ENCODE results near the gene SNX30.

SNX30 gene

DNA sequence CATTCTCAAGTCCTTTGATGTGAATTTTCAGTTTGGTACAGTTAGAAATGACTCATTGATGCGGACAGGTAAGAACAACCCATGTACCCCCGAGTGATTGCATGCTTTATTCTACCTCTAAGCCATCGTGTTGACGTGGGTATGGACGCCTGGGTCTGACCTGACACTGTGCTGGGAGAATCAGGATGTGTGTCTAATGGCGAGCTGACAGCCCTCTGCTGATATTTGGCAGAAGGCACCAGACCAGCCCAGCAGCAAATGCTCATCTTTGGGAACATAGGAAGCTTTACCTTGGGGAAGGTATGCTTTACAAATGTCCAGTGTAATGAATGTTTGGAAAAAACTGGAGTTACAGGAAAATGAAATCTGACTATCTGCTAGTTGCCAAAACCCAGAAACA lies 120.0 kb downstream of the SNX30 start:
- no peak for DNase-seq (ENCODE audit: low spot score in 2 of 2)
- H3K36me3 Mint-ChIP-seq (ENCODE audit: insufficient read depth), result peaks cover 22% of the 10 kb centered on the region
- no peaks in the 10 kb centered on the region for H3K9me3 Mint-ChIP-seq
- no peak overlapping the region for H3K4me3 Mint-ChIP-seq
- H3K4me1 Mint-ChIP-seq, result peaks cover 5% of the 10 kb centered on the region
- no peak overlapping the region for H3K27ac Mint-ChIP-seq (ENCODE audit: low read depth)
- no peak for ATAC-seq (replicated peaks; ENCODE audit: extremely low read depth, poor library complexity, severe bottlenecking)
- no peaks in the 10 kb centered on the region for H3K27me3 Mint-ChIP-seq

DNA sequence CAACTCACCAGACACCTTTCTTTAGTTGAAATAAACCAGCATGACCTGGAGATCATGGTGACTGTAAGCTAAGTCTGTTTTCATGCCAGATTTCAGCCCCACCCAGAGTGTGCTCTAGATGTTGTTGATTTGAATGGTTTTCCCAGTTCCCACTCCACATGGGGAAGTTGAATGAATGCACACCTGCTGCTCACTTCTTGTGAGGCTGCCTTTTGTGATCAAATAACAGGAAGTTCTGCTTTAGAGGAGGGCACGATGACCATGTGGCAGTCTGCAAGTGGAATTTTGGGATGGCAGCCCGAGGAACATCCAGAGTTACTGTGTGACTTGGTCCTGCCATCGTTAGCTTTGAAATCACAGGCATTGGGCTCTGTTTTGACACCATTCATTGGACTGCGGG lies 121.5 kb downstream of the SNX30 start:
- Mint-ChIP-seq H3K4me1 (peaks cover 5% of the 10 kb centered on the region), H3K27ac (ENCODE audit: low read depth) (no peak overlapping the region), H3K4me3 (no peak overlapping the region), H3K27me3 (no peaks in the 10 kb centered on the region), H3K9me3 (no peaks in the 10 kb centered on the region), H3K36me3 (ENCODE audit: insufficient read depth) (peaks cover 20% of the 10 kb centered on the region)
- DNase-seq (ENCODE audit: low spot score in 2 of 2), result no peak
- no peak for ATAC-seq (replicated peaks; ENCODE audit: extremely low read depth, poor library complexity, severe bottlenecking)

DNA sequence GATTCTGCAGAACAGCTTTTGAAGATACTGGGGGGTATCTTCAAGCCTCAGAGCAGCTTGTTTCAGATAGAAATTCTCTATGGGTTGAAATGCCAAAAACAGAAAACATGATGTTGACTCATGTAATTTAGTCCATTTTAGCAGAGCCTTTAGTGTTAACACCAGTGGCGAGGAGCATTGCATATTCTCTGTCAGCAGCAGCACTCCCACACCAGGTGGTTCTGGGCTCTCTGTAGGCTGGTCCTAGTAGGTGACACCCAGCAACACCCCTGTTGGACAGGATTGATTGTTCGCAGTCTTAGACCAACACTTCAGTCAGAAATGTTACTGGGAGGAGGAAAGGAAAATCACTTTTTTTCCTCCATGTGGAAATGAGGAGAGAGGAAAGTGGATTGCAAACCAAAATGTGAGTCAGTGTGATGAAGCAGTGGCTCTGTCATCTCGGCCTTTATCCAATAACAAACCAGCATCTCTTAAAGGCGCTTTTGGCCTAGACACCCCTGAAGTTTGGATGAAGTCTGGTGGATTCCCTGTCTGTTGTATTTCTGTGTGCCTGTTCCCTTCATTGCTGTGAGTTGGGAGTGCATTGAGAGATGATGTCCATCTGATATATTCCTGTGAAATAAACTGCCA lies 123.3 kb downstream of the SNX30 start:
- Mint-ChIP-seq H3K27me3 (no peaks in the 10 kb centered on the region), H3K4me3 (no peak overlapping the region), H3K4me1 (peaks cover 5% of the 10 kb centered on the region), H3K36me3 (ENCODE audit: insufficient read depth) (peaks cover 22% of the 10 kb centered on the region), H3K9me3 (no peaks in the 10 kb centered on the region), H3K27ac (ENCODE audit: low read depth) (no peak overlapping the region)
- ATAC-seq (replicated peaks; ENCODE audit: extremely low read depth, poor library complexity, severe bottlenecking) (no peak), DNase-seq (ENCODE audit: low spot score in 2 of 2) (no peak)

DNA sequence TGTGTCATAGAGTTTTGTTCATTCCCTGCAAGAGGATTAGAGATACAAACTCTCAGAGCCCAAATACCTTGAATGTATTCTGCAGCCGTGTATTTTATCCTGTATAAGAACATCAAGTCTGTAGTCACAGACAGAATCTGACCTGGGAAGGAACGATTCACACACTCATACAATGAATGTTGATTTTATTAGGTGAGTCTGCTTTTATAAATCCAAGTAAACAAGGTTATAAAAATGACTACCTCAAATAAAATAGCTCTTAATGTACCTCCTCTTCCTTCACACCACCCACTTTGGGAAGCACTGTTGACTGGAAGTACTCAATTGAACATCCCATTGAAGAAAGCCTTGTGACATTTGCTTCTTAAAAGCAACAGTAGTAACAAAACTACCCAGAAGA lies 128.2 kb downstream of the SNX30 start:
- ATAC-seq (replicated peaks; ENCODE audit: extremely low read depth, poor library complexity, severe bottlenecking), result no peak
- H3K36me3 Mint-ChIP-seq (ENCODE audit: insufficient read depth), result peaks cover 12% of the 10 kb centered on the region
- no peaks in the 10 kb centered on the region for H3K27me3 Mint-ChIP-seq
- H3K9me3 Mint-ChIP-seq, result no peaks in the 10 kb centered on the region
- H3K27ac Mint-ChIP-seq (ENCODE audit: low read depth), result no peak overlapping the region
- no peaks in the 10 kb centered on the region for H3K4me1 Mint-ChIP-seq
- H3K4me3 Mint-ChIP-seq, result no peak overlapping the region
- no peak for DNase-seq (ENCODE audit: low spot score in 2 of 2)

DNA sequence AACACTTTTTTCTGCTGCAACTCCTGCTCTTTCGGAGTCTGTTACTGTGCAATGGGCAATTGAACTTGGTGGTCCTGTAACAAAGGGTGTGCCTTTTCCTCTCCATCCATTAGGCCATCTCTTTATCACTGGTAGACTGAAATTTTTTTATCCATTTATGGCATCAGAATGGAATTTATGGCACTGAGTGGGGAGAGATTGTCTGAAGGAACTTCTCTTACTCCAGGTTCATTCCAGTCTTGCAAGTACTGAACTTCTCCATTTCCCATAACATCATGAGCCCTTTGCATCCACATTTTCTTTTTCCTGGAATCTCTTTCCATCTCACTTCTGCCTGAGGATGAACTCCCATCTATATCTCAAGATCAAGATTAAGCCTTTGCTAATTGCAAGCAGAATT lies 130.1 kb downstream of the SNX30 start:
- no peak for ATAC-seq (replicated peaks; ENCODE audit: extremely low read depth, poor library complexity, severe bottlenecking)
- Mint-ChIP-seq H3K36me3 (ENCODE audit: insufficient read depth) (peaks cover 8% of the 10 kb centered on the region), H3K4me1 (no peaks in the 10 kb centered on the region), H3K27me3 (no peaks in the 10 kb centered on the region), H3K27ac (ENCODE audit: low read depth) (no peak overlapping the region), H3K4me3 (no peak overlapping the region), H3K9me3 (no peaks in the 10 kb centered on the region)
- DNase-seq (ENCODE audit: low spot score in 2 of 2), result no peak

DNA sequence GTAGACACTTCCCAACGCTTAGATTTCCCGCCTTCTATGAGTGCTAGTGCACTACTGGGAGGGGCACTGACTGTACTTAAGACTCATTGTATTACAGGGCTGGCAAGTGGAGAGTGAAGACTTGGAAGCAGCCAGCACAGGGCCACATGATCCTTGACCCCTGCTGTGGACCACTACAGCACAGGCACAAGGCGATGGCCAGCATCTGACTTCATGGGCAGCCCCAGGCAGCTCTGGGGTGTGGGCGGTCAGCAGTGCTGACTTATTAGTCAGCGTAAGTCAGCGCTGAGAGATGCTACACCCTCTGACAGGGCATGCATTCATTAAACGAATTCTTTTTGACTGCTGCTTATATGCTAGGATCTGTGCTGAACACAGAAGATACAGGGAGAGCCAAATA lies 130.8 kb downstream of the SNX30 start:
- ATAC-seq (replicated peaks; ENCODE audit: extremely low read depth, poor library complexity, severe bottlenecking) (no peak), DNase-seq (ENCODE audit: low spot score in 2 of 2) (no peak)
- peaks cover 8% of the 10 kb centered on the region for H3K36me3 Mint-ChIP-seq (ENCODE audit: insufficient read depth)
- no peaks in the 10 kb centered on the region for H3K4me1 Mint-ChIP-seq
- H3K27ac Mint-ChIP-seq (ENCODE audit: low read depth), result no peak overlapping the region
- no peak overlapping the region for H3K4me3 Mint-ChIP-seq
- H3K9me3 Mint-ChIP-seq, result no peaks in the 10 kb centered on the region
- no peaks in the 10 kb centered on the region for H3K27me3 Mint-ChIP-seq

DNA sequence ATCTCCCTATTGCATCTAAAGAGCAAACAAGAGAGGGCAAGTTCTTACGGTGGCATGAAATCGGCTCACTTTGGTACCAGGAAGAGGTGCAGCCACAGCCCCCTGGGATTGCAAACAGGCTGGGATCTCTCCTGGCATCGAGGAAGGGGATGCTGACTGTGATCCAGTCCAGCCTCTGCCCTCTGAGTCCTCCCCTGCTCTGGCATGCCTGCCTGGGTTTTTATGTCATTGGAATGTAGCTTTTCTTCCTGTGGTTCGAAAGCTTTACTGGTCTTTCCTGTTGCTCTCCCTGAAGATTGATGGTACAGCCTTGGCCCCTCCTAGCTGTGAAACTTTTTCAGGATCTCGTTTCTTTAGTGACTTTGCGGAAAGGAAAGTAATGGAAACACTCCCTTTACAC lies 133.5 kb downstream of the SNX30 start:
- H3K36me3 Mint-ChIP-seq (ENCODE audit: insufficient read depth), result peaks cover 4% of the 10 kb centered on the region
- no peaks in the 10 kb centered on the region for H3K9me3 Mint-ChIP-seq
- no peaks in the 10 kb centered on the region for H3K4me1 Mint-ChIP-seq
- no peak for DNase-seq (ENCODE audit: low spot score in 2 of 2)
- H3K4me3 Mint-ChIP-seq, result no peak overlapping the region
- no peak overlapping the region for H3K27ac Mint-ChIP-seq (ENCODE audit: low read depth)
- H3K27me3 Mint-ChIP-seq, result peaks cover under 1% of the 10 kb centered on the region
- ATAC-seq (replicated peaks; ENCODE audit: extremely low read depth, poor library complexity, severe bottlenecking), result no peak

DNA sequence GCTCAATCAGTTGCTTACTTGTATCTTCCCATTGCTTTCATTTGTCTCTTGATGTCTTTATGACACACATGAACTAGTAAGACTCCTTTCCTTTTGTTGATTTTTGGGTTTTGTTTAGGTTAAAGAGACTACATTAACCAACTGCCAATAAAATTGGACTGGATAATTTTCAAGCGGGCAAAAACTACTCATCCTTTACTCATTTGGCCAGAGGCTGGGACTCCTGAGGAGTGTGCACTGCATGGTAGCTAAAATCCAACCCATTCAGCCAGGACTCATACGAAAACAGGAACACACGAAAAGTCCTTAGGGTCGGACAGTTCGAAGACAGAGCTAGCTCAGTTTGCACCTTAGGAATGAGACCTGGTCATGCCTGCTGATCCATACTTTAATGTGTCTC lies 134.2 kb downstream of the SNX30 start:
- no peak overlapping the region for H3K4me3 Mint-ChIP-seq
- no peak overlapping the region for H3K27ac Mint-ChIP-seq (ENCODE audit: low read depth)
- H3K36me3 Mint-ChIP-seq (ENCODE audit: insufficient read depth), result peaks cover 4% of the 10 kb centered on the region
- no peaks in the 10 kb centered on the region for H3K4me1 Mint-ChIP-seq
- no peak for ATAC-seq (replicated peaks; ENCODE audit: extremely low read depth, poor library complexity, severe bottlenecking)
- peaks cover 6% of the 10 kb centered on the region for H3K27me3 Mint-ChIP-seq
- no peak for DNase-seq (ENCODE audit: low spot score in 2 of 2)
- no peaks in the 10 kb centered on the region for H3K9me3 Mint-ChIP-seq

DNA sequence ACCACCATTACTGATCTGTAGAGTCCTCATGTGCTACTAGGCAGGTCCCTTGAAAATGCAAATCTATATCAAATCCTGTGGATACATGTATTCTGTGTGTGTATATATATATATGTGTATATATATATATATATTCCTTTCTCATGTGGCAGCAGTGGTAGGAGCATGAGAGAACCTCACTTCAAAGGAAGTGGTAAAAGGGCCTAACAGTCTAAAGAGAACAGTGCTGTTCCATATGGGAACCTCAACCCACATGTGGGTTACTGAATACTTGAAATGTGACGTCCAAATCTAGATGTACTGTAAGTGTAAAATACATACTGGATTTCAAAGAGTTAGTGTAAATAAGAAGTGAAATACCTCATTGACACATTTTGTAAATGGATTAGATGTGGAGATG lies 134.8 kb downstream of the SNX30 start:
- Mint-ChIP-seq H3K27me3 (peaks cover 12% of the 10 kb centered on the region), H3K36me3 (ENCODE audit: insufficient read depth) (peaks cover 4% of the 10 kb centered on the region), H3K4me1 (no peaks in the 10 kb centered on the region), H3K27ac (ENCODE audit: low read depth) (no peak overlapping the region), H3K9me3 (no peaks in the 10 kb centered on the region), H3K4me3 (no peak overlapping the region)
- DNase-seq (ENCODE audit: low spot score in 2 of 2) (no peak), ATAC-seq (replicated peaks; ENCODE audit: extremely low read depth, poor library complexity, severe bottlenecking) (no peak)

DNA sequence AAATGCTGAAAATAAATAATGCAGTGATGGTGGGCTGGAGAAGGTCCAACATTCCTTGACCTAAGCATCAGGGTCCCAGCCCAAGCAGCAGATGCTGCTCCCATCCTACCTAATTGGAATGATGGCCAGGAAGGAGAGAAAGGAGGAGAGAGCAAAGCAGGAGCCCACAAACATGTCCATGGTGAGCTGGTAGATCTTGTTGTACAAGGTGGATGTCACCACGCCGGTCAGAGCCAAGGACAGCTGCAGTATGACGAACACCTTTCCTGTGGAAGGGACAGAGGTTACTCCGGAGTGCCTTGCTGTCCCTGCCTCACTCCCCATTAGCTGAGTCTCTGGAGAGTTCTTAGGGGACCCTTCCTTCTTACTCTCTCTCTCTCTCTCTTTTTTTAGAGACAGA lies 135.8 kb downstream of the SNX30 start:
- H3K27me3 Mint-ChIP-seq, result peaks cover 17% of the 10 kb centered on the region
- no peak overlapping the region for H3K27ac Mint-ChIP-seq (ENCODE audit: low read depth)
- DNase-seq (ENCODE audit: low spot score in 2 of 2) (no peak), ATAC-seq (replicated peaks; ENCODE audit: extremely low read depth, poor library complexity, severe bottlenecking) (no peak)
- H3K4me3 Mint-ChIP-seq, result no peak overlapping the region
- no peaks in the 10 kb centered on the region for H3K9me3 Mint-ChIP-seq
- H3K36me3 Mint-ChIP-seq (ENCODE audit: insufficient read depth), result no peaks in the 10 kb centered on the region
- no peaks in the 10 kb centered on the region for H3K4me1 Mint-ChIP-seq

DNA sequence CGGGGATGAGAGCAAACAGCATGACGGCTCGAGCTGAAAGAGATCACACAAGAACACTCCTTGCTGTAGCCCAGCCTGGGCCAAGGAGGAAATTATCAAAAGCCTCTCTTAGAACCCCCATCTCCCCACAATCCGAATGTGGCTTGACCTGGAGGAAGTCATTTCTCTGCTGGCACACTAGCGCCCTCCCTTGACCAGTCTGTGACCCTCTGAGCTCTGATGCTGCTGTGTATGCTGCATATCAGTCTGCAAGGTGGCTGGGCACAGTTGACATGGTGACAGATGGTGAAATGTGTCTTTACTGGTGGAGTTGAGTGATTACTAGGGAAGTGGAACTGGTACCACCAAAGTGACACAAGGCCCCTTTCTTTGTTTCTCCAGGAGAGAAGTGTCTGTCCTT lies 136.8 kb downstream of the SNX30 start:
- Mint-ChIP-seq H3K36me3 (ENCODE audit: insufficient read depth) (no peaks in the 10 kb centered on the region), H3K9me3 (no peaks in the 10 kb centered on the region), H3K27me3 (peaks cover 27% of the 10 kb centered on the region), H3K27ac (ENCODE audit: low read depth) (no peak overlapping the region), H3K4me3 (no peak overlapping the region), H3K4me1 (no peaks in the 10 kb centered on the region)
- DNase-seq (ENCODE audit: low spot score in 2 of 2), result no peak
- no peak for ATAC-seq (replicated peaks; ENCODE audit: extremely low read depth, poor library complexity, severe bottlenecking)

DNA sequence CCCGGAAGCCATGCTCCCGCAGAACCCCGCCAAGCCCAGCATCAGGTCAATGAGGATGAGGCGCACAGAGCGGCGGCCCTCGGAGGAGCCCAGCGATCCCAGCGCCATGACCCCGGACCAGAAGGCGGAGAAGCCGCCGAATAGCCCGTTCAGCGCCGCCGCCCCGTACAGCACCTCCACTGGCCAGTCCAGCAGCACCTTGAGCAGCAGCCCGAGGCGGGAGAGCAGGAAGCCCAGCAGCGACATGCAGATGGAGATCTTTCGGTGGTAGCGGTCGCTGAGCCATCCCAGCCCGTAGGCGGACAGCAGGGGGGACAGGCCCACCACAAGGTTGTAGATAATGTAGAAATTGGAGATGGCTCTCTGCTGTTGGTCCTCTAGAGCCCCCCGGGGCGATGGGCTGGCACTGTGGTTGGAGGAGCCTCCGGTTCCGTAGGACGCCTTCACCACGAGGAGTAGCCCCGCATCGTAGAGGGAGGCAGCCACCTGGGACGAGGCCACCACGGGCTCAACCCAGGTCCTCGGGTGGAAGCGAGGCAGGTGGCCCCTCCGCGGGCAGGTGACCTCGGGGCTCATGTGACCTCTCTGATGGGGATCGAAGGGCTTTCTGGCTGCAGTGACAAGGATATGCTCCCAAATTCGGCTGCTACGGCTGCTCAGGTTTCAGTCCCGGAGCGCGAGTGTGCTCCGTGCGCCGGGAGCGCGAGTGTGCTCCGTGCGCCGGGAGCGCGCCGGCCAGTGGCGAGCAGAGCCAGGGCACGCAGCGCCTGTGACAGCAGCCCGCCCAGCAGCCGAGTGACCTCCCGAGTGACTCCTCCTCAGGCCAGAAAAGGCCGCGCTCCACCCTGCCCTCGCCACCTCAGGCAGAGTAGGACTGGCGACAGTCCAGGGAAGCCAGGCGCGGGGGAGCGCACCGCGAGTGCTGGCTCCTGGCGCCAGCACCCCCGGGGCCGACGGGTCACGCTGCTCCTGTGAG lies 139.8 kb downstream of the SNX30 start, which contains the start of gene SLC46A2:
TSS of gene SLC46A2 (minus strand) at position 771 of the 976 bp plus-strand sequence. CDS start at position 576, 195 bp downstream.
- peaks cover 42% of the 10 kb centered on the region for H3K27me3 Mint-ChIP-seq
- H3K4me1 Mint-ChIP-seq, result no peaks in the 10 kb centered on the region
- DNase-seq (ENCODE audit: low spot score in 2 of 2), result no peak
- no peaks in the 10 kb centered on the region for H3K9me3 Mint-ChIP-seq
- no peak within 1 kb of the TSS for H3K27ac Mint-ChIP-seq (ENCODE audit: low read depth)
- no peak within 1 kb of the TSS for H3K4me3 Mint-ChIP-seq
- H3K36me3 Mint-ChIP-seq (ENCODE audit: insufficient read depth), result no peaks in the 10 kb centered on the region
- no peak for ATAC-seq (replicated peaks; ENCODE audit: extremely low read depth, poor library complexity, severe bottlenecking)

DNA sequence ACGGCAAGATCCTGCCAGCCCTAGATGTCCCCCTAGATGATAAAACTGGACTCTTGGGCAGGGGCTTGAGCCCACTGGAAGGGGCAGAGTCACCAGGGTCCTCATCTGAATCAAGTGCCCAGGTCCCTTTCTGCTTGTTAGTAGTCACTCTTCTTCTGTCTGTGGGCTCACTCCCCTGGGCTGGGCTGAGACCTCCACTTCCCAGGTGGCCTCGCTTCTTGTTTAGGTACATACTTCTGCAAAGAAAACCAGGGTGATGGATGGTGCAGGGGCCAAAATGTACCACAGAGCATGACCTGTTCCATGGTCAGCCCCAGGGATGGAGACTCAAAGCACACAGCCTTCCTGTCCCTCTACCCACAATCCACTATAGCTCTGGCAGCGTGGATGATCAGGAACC lies 141.0 kb downstream of the SNX30 start:
- ATAC-seq (replicated peaks; ENCODE audit: extremely low read depth, poor library complexity, severe bottlenecking) (no peak), DNase-seq (ENCODE audit: low spot score in 2 of 2) (no peak)
- Mint-ChIP-seq H3K4me3 (no peak overlapping the region), H3K36me3 (ENCODE audit: insufficient read depth) (no peaks in the 10 kb centered on the region), H3K27ac (ENCODE audit: low read depth) (no peak overlapping the region), H3K27me3 (peaks cover 54% of the 10 kb centered on the region), H3K9me3 (no peaks in the 10 kb centered on the region), H3K4me1 (no peaks in the 10 kb centered on the region)

All from central memory CD8-positive, alpha-beta T cell (primary cell).